CD4-positive, alpha-beta T cell treated with Interleukin-2 at 100 ng/mL for 4 hours (primary cell): ENCODE data around the gene AGXT.

Experiments
- DNase-seq: peaks from one replicate; pipeline ENCODE4 v3.0.0-alpha.2; 2020; ENCODE audit warnings: low spot score

Gene AGXT

GRCh38 chr2:240869956-240870875 lies 1.6 kb downstream of the AGXT start:
- no peak for DNase-seq

DNA sequence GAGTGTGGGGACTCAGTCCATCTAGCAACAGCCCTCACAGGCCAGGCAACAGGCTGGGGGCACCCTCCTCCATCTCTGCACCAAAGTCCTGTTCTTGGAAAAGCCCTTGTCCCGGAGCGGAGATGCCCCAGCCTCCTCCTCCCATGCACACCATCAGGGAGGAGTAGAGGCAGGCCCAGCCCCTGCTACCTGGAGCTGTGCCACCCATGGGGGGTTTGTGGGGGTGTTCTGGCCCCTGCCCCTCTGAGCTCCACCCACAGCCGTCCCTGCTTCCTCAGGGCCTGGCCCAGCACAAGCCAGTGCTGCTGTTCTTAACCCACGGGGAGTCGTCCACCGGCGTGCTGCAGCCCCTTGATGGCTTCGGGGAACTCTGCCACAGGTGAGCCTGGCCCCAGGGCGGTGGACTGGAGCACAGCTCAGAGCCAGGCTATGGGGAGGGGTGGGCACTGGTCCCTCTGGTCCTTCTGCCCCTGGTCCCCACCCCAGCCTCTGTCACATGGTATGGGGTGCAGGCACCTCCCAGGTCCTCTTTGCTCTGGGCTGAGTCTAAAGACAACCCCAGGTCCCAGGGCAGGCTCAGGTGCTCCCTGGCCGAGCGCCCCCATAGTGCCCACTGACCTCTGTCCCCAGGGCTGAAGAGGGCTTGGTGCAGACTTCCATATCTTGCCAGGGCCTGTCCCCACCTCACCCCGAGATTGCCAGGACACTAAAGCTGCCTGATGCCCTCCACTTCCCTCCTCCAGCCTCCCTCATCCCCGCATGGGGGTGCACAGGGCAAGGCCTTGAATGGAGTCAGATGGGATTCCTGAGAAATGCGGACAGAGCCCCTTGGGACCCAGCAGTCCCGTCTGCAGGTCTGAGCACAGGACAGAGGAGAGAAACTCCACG lies 2.7 kb downstream of the AGXT start:
- no peak for DNase-seq

DNA sequence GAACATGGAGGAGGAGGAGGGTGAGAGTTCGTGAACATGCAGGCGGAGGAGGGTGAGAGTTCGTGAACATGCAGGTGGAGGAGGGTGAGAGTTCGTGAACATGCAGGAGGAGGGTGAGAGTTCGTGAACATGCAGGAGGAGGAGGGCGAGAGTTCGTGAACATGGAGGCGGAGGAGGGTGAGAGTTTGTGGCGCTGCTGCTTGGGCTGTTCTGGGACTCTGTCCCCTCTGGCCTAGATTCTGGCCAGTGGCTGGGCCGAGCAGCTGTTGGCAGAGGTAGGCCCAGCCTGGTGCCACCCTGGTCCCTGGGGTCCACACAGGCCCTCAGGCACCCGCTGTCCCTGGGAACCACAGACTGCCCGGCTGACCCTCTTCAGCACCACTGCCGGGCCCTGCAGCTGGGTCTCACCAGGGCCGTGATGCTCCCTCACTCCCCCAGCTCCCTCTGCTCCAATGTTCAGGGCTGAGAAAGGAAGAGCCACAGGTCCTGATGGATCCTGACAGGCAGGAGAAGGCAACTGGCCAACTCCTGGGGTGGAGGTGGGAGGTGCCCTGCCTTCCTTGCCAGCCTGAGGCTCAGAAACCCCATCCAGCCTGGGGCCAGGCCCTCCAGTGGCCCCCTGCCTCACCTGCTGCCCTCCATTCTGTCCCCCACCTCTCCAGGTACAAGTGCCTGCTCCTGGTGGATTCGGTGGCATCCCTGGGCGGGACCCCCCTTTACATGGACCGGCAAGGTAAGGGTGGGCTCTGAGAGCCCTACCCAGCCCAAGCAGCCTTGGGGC lies 3.9 kb downstream of the AGXT start:
- no peak for DNase-seq

- DNase-seq, result no peak
These were observed 4.6 kb downstream of the AGXT start for GRCh38 chr2:240873098-240873788.

GRCh38 chr2:240873805-240874714 lies 5.4 kb downstream of the AGXT start:
- DNase-seq, result no peak

DNA sequence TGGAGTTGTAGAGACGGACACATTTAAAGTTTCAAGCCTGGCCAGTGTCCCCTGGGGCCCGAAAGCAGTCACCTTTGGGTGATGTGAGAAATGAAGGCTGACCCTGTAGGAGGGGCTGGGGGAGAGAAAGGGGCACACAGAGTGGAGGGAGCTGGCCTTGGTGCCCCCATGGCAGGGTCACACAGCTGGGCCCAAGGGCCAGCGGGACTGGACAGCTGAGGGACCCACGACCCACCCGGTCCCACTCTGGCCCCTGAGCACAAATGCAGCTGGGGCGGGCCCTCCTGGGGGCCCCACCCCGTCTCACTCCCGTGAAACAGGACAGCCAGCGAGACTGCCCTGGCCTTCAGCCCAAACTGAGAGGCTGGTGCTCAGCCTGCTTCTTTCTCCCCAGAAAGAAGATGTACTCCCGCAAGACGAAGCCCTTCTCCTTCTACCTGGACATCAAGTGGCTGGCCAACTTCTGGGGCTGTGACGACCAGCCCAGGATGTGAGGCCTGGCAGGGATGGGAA lies 6.1 kb downstream of the AGXT start:
- no peak for DNase-seq

DNA sequence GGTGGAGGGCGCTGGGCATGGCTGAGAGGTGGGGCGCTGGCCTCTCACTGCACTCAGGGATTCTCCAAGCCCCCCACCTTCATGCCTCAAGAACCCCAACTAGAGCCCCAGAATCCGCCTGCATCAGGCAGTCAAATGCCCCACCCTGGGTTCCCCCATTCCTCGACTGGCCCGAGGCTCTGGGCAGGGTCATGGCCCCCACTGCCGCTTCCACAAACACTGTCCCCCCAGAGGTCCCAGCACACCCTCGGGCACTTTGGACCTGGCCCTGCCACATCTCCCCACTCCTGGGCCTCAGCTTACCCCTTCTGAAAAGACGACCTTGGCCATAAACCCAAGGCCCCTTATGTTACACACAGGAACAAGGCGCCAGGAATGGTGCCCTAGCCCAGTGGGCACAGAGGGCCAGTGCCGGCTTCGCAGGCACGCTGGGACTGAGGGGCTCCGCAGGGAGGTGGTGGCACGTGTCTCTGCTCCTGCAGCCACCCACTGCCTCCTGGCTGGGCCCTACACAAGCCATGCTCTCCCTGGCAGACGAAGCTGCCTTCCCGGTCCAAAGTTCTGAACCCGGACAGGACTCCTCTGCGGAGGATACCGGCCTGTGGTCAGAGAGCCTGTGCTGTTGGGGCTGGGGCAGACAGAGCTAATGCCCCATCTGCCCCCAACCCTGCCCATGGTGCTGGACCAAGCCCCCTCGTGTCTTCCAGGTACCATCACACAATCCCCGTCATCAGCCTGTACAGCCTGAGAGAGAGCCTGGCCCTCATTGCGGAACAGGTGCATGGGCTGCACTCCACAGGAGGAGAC lies 6.8 kb downstream of the AGXT start:
- no peak for DNase-seq

GRCh38 chr2:240876035-240876474 lies 7.4 kb downstream of the AGXT start:
- DNase-seq, result no peak

DNA sequence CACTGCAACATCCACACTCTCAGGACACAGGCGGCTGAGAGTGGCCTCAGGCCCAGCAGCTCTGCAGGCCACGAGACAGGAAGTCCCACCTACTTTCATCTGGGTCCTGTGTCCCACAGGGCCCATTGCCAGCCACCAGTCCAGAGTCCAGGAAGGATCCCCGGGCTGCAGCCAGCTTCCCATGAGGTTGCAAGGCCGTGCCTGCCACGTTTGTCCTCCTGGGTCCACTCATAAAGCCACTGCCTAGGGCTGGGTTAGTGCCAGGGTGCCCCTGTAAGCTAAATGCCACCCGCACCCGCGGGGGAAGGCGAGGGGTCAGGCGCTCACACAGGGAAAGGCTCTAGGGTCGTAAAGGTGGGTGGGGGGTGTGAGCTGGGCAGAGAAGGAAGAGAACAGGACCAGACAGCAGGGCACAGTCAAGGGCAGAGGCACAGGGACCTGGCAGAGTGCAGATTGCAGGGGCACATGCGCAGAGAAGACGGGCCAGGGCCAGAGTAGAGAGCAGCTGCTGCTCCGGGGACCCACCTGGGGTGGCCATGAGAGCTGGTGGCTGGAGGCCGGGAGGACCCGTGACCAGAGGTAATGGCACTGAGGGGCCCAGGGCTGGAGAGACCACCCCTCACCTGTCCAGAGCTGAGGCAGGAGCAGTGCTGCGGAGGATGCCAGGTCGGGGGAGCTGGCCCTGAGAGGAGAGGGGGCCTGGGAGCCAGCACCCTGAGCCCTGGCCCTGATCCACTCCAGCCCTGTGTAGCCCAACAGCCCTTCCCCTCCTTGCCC lies 8.0 kb downstream of the AGXT start:
- no peak for DNase-seq

- DNase-seq, result no peak
These were observed 9.1 kb downstream of the AGXT start for GRCh38 chr2:240877460-240878340.

- no peak for DNase-seq
These were observed 9.8 kb downstream of the AGXT start for GRCh38 chr2:240878341-240878936.

DNA sequence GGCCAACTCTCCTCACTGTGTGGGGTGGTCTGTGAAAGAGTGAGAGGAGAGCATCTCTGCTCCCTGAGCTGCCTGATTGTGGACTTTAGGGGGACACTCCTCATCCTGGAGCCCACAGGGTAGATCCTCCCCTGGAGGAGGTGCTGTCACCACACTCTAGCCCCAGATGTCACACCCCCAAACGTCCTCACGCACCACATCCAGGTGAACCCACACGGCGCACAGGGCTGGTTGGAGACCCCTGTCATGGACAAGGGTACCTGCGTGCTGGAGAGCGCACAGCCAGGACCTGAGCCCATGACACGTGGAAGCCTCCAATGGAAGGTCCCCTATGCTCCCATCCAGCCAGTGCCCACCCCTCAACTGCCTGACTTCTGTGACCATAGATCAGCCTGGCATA lies 10.5 kb downstream of the AGXT start:
- DNase-seq, result no peak

GRCh38 chr2:240881913-240882312 lies 13.3 kb downstream of the AGXT start:
- no peak for DNase-seq

GRCh38 chr2:240884221-240884620 lies 15.6 kb downstream of the AGXT start:
- DNase-seq, result no peak

- no peak for DNase-seq
These were observed 16.1 kb downstream of the AGXT start for GRCh38 chr2:240884745-240885144.

DNA sequence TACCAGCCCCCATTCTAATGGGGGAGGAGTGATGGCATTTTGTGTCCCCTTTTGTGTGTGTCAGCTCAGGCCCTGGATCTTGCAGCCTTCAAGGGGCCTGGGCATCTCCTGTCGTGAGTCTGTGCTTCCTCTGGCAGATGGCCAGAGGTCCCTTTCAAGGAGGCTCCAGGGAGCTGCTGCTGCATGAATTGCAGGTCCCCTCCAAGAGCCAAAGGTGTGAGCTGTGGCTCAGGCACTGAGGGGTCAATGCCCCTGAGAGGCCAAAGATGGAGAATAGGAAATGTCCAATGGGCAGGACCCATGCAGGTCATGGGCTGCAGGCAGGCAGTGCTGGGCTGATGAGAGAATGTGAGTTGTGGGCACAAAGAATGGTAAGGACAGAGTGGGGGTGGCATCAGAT lies 16.9 kb downstream of the AGXT start:
- no peak for DNase-seq

GRCh38 chr2:240886023-240886565 lies 17.5 kb downstream of the AGXT start:
- no peak for DNase-seq
